SK-N-SH (cell line): ENCODE results near the gene TRPV2. TPM values are rescaled to one million over a fixed set of nuclear protein-coding genes. Genes with fewer than 3 reads are reported as not detected.

Experiments
- CTCF ChIA-PET: fragments of 300-600, 350-600 bp; formaldehyde crosslinking; extraction: SDS; loops from one replicate; lab custom pipeline; 2021; lab: Yijun Ruan, JAX
- POLR2A ChIA-PET: fragments of 350-600 bp; sonication (Branson Sonifier 250); formaldehyde crosslinking; extraction: SDS; loops from one replicate; lab custom pipeline; 2020; ENCODE audit warnings: antibody characterized with exemption, inconsistent platforms; lab: Yijun Ruan, JAX
- DNase-seq: peaks from one replicate; pipeline ENCODE4 v3.0.0; 2012
- H2AFZ ChIP-seq: fragments of 200-600 bp; sonication (generic); 2 replicates; pipeline ENCODE4 v1.8.1; 2016; ENCODE audit warnings: antibody characterized with exemption, mild to moderate bottlenecking, low read depth
- H3F3A ChIP-seq: fragments of 200-600 bp; sonication (generic); replicated peaks from 2 replicates; pipeline ENCODE3; 2016; ENCODE audit warnings: antibody characterized with exemption, mild to moderate bottlenecking; ENCODE audit not compliant: insufficient read depth
- H3K27ac ChIP-seq, 2 experiments: fragments of 200-500 bp in 1 of 2; fragments of 200-600 bp in 1 of 2; sonication (Bioruptor generic) in 1 of 2; sonication (generic), shearing (Covaris generic) in 1 of 2; 2 replicates each; pipeline versions ENCODE4 v1.5.1 to v1.6.1; 2014 to 2016; ENCODE audit warnings: low read depth in 2 of 2, inconsistent platforms in 1 of 2, low read length in 1 of 2, mild to moderate bottlenecking in 1 of 2, mixed read lengths in 1 of 2
- H3K27me3 ChIP-seq: fragments of 200-600 bp; sonication (generic), shearing (Covaris generic); 2 replicates; pipeline ENCODE4 v1.6.1; 2016; ENCODE audit warnings: mixed run types; ENCODE audit not compliant: insufficient read depth
- H3K36me3 ChIP-seq, 2 experiments: fragments of 200-500 bp in 1 of 2; fragments of 200-600 bp in 1 of 2; sonication (Bioruptor generic) in 1 of 2; sonication (generic) in 1 of 2; replicated peaks in 1 of 2; 2 replicates each; pipeline versions ENCODE3 to v1.5.1; 2014 to 2016; ENCODE audit warnings: low read length in 1 of 2, mild to moderate bottlenecking in 1 of 2; ENCODE audit not compliant: insufficient read depth in 2 of 2, control insufficient read depth in 1 of 2
- H3K4me1 ChIP-seq, 2 experiments: fragments of 200-500 bp in 1 of 2; fragments of 200-600 bp in 1 of 2; sonication (Bioruptor generic) in 1 of 2; sonication (generic), shearing (Covaris generic) in 1 of 2; 2 replicates each; pipeline versions ENCODE4 v1.5.1 to v1.6.1; 2014 to 2016; ENCODE audit warnings: low read depth in 1 of 2, low read length in 1 of 2, mixed run types in 1 of 2; ENCODE audit not compliant: insufficient read depth in 2 of 2, control insufficient read depth in 1 of 2
- H3K4me2 ChIP-seq: fragments of 200-600 bp; sonication (generic), shearing (Covaris generic); 2 replicates; pipeline ENCODE4 v1.6.1; 2017; ENCODE audit warnings: mixed run types
- H3K4me3 ChIP-seq, 2 experiments: fragments of 200-500 bp in 1 of 2; fragments of 200-600 bp in 1 of 2; sonication (Bioruptor generic) in 1 of 2; sonication (generic), shearing (Covaris generic) in 1 of 2; 2 replicates each; pipeline versions ENCODE4 v1.5.1 to v1.8.1; 2014 to 2016; ENCODE audit warnings: low read depth in 2 of 2, inconsistent platforms in 1 of 2, low read length in 1 of 2, mild to moderate bottlenecking in 1 of 2, mixed read lengths in 1 of 2, moderate library complexity in 1 of 2
- H3K79me2 ChIP-seq: fragments of 200-600 bp; sonication (generic); 2 replicates; pipeline ENCODE4 v1.8.1; 2017; ENCODE audit warnings: mild to moderate bottlenecking; ENCODE audit not compliant: insufficient read depth
- H3K9ac ChIP-seq: fragments of 200-600 bp; sonication (generic); 2 replicates; pipeline ENCODE4 v1.6.1; 2017; ENCODE audit warnings: mixed run types
- H3K9me2 ChIP-seq: fragments of 200-600 bp; sonication (generic); 2 replicates; pipeline ENCODE4 v1.6.1; 2017; ENCODE audit warnings: mixed run types
- H3K9me3 ChIP-seq: fragments of 200-600 bp; sonication (generic); 2 replicates; pipeline ENCODE4 v1.6.1; 2017; ENCODE audit warnings: mixed run types, mild to moderate bottlenecking, moderate library complexity
- H4K20me1 ChIP-seq: fragments of 200-600 bp; sonication (generic); 2 replicates; pipeline ENCODE4 v1.6.1; 2017; ENCODE audit warnings: mild to moderate bottlenecking, mixed run types; ENCODE audit not compliant: insufficient read depth
- CHD2 ChIP-seq: fragments of 150-350 bp; IDR thresholded peaks from 2 replicates; pipeline ENCODE4 v1.6.1; 2018; ENCODE audit warnings: low read length; ENCODE audit not compliant: partially characterized antibody
- CTCF ChIP-seq: fragments of 200-600 bp; sonication (generic); IDR thresholded peaks from 2 replicates; pipeline ENCODE4 v1.6.1; 2017; ENCODE audit warnings: antibody characterized with exemption, mild to moderate bottlenecking, moderate library complexity
- GATA2 ChIP-seq: sonication (generic); formaldehyde crosslinking; IDR thresholded peaks from 2 replicates; pipeline ENCODE4 v1.5.0; 2020; ENCODE audit warnings: mild to moderate bottlenecking, missing genetic modification reagents
- IRF3 ChIP-seq: fragments of 150-350 bp; IDR thresholded peaks from 2 replicates; pipeline ENCODE4 v1.6.1; 2016; ENCODE audit warnings: mild to moderate bottlenecking, low read depth, low read length
- JUND ChIP-seq: IDR thresholded peaks from 2 replicates; pipeline ENCODE4 v1.4.0; 2012
- MEF2A ChIP-seq: IDR thresholded peaks from 2 replicates; pipeline ENCODE4 v1.4.0; 2012; ENCODE audit warnings: low read depth, borderline replicate concordance
- MXI1 ChIP-seq: IDR thresholded peaks from 2 replicates; pipeline ENCODE4 v1.6.1; 2012; ENCODE audit warnings: mild to moderate bottlenecking, low read depth, low read length, improper control_type of control experiment
- RAD21 ChIP-seq: IDR thresholded peaks from 2 replicates; pipeline ENCODE4 v1.6.1; 2012; ENCODE audit warnings: mild to moderate bottlenecking, low read length
- REST ChIP-seq: IDR thresholded peaks from 2 replicates; pipeline ENCODE4 v1.6.1; 2012; ENCODE audit warnings: mild to moderate bottlenecking, low read depth, low read length, moderate library complexity
- RFX5 ChIP-seq: IDR thresholded peaks from 2 replicates; pipeline ENCODE4 v1.6.1; 2012; ENCODE audit warnings: mild to moderate bottlenecking, improper control_type of control experiment, low read length
- SIN3A ChIP-seq: IDR thresholded peaks from 2 replicates; pipeline ENCODE4 v1.6.1; 2012; ENCODE audit warnings: low read depth, mild to moderate bottlenecking, low read length, moderate library complexity, borderline replicate concordance
- SMC3 ChIP-seq: IDR thresholded peaks from 2 replicates; pipeline ENCODE4 v1.6.1; 2012; ENCODE audit warnings: low read depth, low read length, improper control_type of control experiment
- TEAD4 ChIP-seq: IDR thresholded peaks from 2 replicates; pipeline ENCODE4 v1.4.0; 2012; ENCODE audit warnings: mild to moderate bottlenecking, borderline replicate concordance; ENCODE audit not compliant: insufficient read depth
- ZBTB33 ChIP-seq: IDR thresholded peaks from 2 replicates; pipeline ENCODE4 v1.4.0; 2012; ENCODE audit warnings: low read depth, borderline replicate concordance
- WGBS: methylation state at CpG from one replicate; pipeline ENCODE4 v1.1.6; 2017; ENCODE audit warnings: low lambda C conversion rate; 5-methylcytosine and 5-hydroxymethylcytosine counted together
- polyA plus RNA-seq, 3 experiments: library from polyadenylated mRNA; depleted of rRNA; stranded (reverse); fragments of >200 nt; gene quantifications; 2 replicates each; pipeline ENCODE4 v1.2.3, GENCODE V29; 2012

The TRPV2 gene
- polyA plus RNA-seq, 1 of the 3 experiments (the other 2 are of a cell fraction): 11.0 TPM

- ChIA-PET POLR2A (interaction anchor here (1.7 kb wide), 1 partner anchor 15 kb away, joined by 17 read pairs; no protein-coding TSS in a partner anchor), CTCF (interaction anchor here (1.7 to 3.2 kb wide), 2 partner anchors 16 to 26 kb away, joined by 3 to 18 read pairs; no protein-coding TSS in a partner anchor)
- WGBS: 95% methylated on average over 8 of the region's 8 CpGs
- H3F3A ChIP-seq: peaks cover 39% of the 10 kb centered on the region
- H2AFZ ChIP-seq: no peak overlapping the region
- H3K4me1 ChIP-seq: peaks cover 4 to 15% of the 10 kb centered on the region in 2 experiments; a peak in 2 of 4 replicates
- TF ChIP-seq TEAD4 (no peak), RAD21 (no peak)
- H3K4me2 ChIP-seq: no peak overlapping the region
- no peak overlapping the region for H3K9ac ChIP-seq
- DNase-seq: no peak
- H3K27ac ChIP-seq: no peak overlapping the region; a peak in 1 of 4 replicates
- H3K4me3 ChIP-seq: no peak overlapping the region
- H4K20me1 ChIP-seq: peaks cover 32% of the 10 kb centered on the region
- peaks cover 10 to 28% of the 10 kb centered on the region in 2 experiments for H3K36me3 ChIP-seq
- H3K79me2 ChIP-seq: peaks cover 31% of the 10 kb centered on the region
- H3K9me2 ChIP-seq: no peaks in the 10 kb centered on the region
- no peaks in the 10 kb centered on the region for H3K27me3 ChIP-seq
- H3K9me3 ChIP-seq: no peaks in the 10 kb centered on the region
Measured at GRCh38 chr17:16379654-16380053, 35.7 kb upstream of the TRPV2 start.

GRCh38 chr17:16380640-16381495, 34.5 kb upstream of the TRPV2 start, which contains the start of gene UBB:
Gene UBB (plus strand): TSS chr17:16381091. CDS start chr17:16381908, 817 bp downstream.
- peaks cover 43% of the 10 kb centered on the region for H3F3A ChIP-seq
- H3K79me2 ChIP-seq: peaks cover 31% of the 10 kb centered on the region
- H3K36me3 ChIP-seq: peaks cover 10 to 28% of the 10 kb centered on the region in 2 experiments
- peak within 1 kb of the TSS; percentile 78 to 99 for H3K4me3 ChIP-seq
- peak within 1 kb of the TSS; percentile 94 for H3K9ac ChIP-seq
- H3K27ac ChIP-seq: peak within 1 kb of the TSS; percentile 94 to 97
- H3K4me2 ChIP-seq: peak within 1 kb of the TSS; percentile 90
- H2AFZ ChIP-seq: peak within 1 kb of the TSS; percentile 98
- WGBS: under 1% methylated on average over 49 of the region's 67 CpGs
- peaks cover 4 to 15% of the 10 kb centered on the region in 2 experiments; a peak in 2 of 4 replicates for H3K4me1 ChIP-seq
- peaks cover 32% of the 10 kb centered on the region for H4K20me1 ChIP-seq
- H3K9me2 ChIP-seq: no peaks in the 10 kb centered on the region
- H3K9me3 ChIP-seq: no peaks in the 10 kb centered on the region
- CTCF ChIA-PET: interaction anchor here (0.9 to 3.2 kb wide), 5 partner anchors 10 to 140 kb away, joined by 3 to 18 read pairs (median 4); partner anchors contain the start of gene CENPV
- POLR2A ChIA-PET: interaction anchor here (0.6 to 2.5 kb wide), 14 partner anchors 9 to 208 kb away, joined by 3 to 22 read pairs (median 5); partner anchors contain the start of genes CENPV and NCOR1
- peak; percentile 95 for DNase-seq
- no peaks in the 10 kb centered on the region for H3K27me3 ChIP-seq
- TF ChIP-seq CTCF (peak; percentile 12; the same call in 1 of the 2 replicates), SMC3 (peak; percentile 1; the same call in 1 of the 2 replicates), JUND (peak; percentile 38; the same call in 1 of the 2 replicates), SIN3A (peak; percentile 96), ZBTB33 (no peak), IRF3 (no peak; the same call in 1 of the 2 replicates), REST (peak; percentile 72), RFX5 (peak; percentile 97), GATA2 (CRISPR knock-in tag) (no peak), CHD2 (peak; percentile 98), RAD21 (no peak), MXI1 (no peak), MEF2A (no peak; the same call in 1 of the 2 replicates)
